CD4-positive, alpha-beta memory T cell (primary cell): ENCODE results near the gene IGIP. TPM values are rescaled to one million over a fixed set of nuclear protein-coding genes. Genes with fewer than 3 reads are reported as not detected.

Source experiments
- CTCF ChIA-PET: fragments of 350-600 bp; sonication (Branson Sonifier 250); formaldehyde crosslinking; loops from one replicate; lab custom pipeline; 2021; ENCODE audit warnings: inconsistent platforms; ENCODE audit not compliant: partially characterized antibody; lab: Charles Lee
- POLR2A ChIA-PET: fragments of 350-600 bp; sonication (Branson Sonifier 250); formaldehyde crosslinking; loops from one replicate; lab custom pipeline; 2021; ENCODE audit not compliant: partially characterized antibody; lab: Charles Lee
- DNase-seq, 5 donors: peaks; one replicate each; pipeline versions ENCODE4 v3.0.0 to v3.0.0-alpha.2; 2020 to 2022; ENCODE audit warnings: mixed read lengths in 1 of 5
- H3K27ac ChIP-seq: one replicate; pipeline ENCODE4 v1.7.0; 2013; ENCODE audit warnings: low read depth, low read length
- H3K27me3 ChIP-seq: 2 replicates; pipeline ENCODE4 v1.7.0; 2013; ENCODE audit warnings: mild to moderate bottlenecking, low read length, moderate library complexity; ENCODE audit not compliant: insufficient read depth
- H3K36me3 ChIP-seq: 2 replicates; pipeline ENCODE4 v1.7.0; 2013; ENCODE audit warnings: mild to moderate bottlenecking, low read length, moderate library complexity; ENCODE audit not compliant: insufficient read depth
- H3K4me1 ChIP-seq: 2 replicates; pipeline ENCODE4 v1.7.0; 2013; ENCODE audit warnings: mild to moderate bottlenecking, low read length, moderate library complexity; ENCODE audit not compliant: insufficient read depth
- H3K4me3 ChIP-seq, 2 donors: one replicate each; pipeline ENCODE4 v1.7.0; 2013; ENCODE audit warnings: low read length in 2 of 2, mild to moderate bottlenecking in 1 of 2
- H3K9me3 ChIP-seq, 2 donors: one replicate each; pipeline ENCODE4 v1.7.0; 2013; ENCODE audit warnings: low read length in 2 of 2, control low read depth in 1 of 2; ENCODE audit not compliant: control insufficient read depth in 1 of 2
- H3K27ac Mint-ChIP-seq, 7 donors: one replicate each; pipeline ENCODE4 v1.8.0; 2020 to 2021; ENCODE audit warnings: mixed read lengths in 7 of 7, mild to moderate bottlenecking in 6 of 7, inconsistent platforms in 3 of 7, moderate library complexity in 3 of 7
- H3K27me3 Mint-ChIP-seq, 2 donors: one replicate each; pipeline ENCODE4 v1.8.0; 2020 to 2021; ENCODE audit warnings: mixed read lengths in 2 of 2
- H3K36me3 Mint-ChIP-seq, 2 donors: one replicate each; pipeline ENCODE4 v1.8.0; 2020 to 2021; ENCODE audit warnings: mixed read lengths in 2 of 2, inconsistent platforms in 1 of 2, mild to moderate bottlenecking in 1 of 2
- H3K4me1 Mint-ChIP-seq, 4 donors: one replicate each; pipeline ENCODE4 v1.8.0; 2020 to 2021; ENCODE audit warnings: mixed read lengths in 4 of 4, mild to moderate bottlenecking in 1 of 4
- H3K4me3 Mint-ChIP-seq, 8 donors: one replicate each; pipeline ENCODE4 v1.8.0; 2020 to 2021; ENCODE audit warnings: mixed read lengths in 8 of 8, mild to moderate bottlenecking in 7 of 8, moderate library complexity in 6 of 8, inconsistent platforms in 3 of 8
- H3K9me3 Mint-ChIP-seq, 8 donors: one replicate each; pipeline ENCODE4 v1.8.0; 2020 to 2021; ENCODE audit warnings: mixed read lengths in 8 of 8, mild to moderate bottlenecking in 5 of 8, inconsistent platforms in 3 of 8, moderate library complexity in 1 of 8
- intact Hi-C: fragments of 100-400 bp; cut with micrococcal nuclease; formaldehyde crosslinking; loops from one replicate; pipeline ENCODE4 v1.15.1; 2023
- polyA plus RNA-seq, 2 donors: library from polyadenylated mRNA; unstranded; fragments of 300-500 nt; fragmentation: Illumina TruSeq; gene quantifications; one replicate each; pipeline ENCODE4 v1.2.3, GENCODE V29; 2021
- total RNA-seq, 2 experiments: library from RNA; stranded (reverse); gene quantifications; one replicate each; pipeline ENCODE4 v1.2.3, GENCODE V29; 2021

IGIP gene
- total and polyA plus RNA-seq, 4 experiments from 2014 or later: 0.27 to 14.9 (median 7.2) TPM

DNA sequence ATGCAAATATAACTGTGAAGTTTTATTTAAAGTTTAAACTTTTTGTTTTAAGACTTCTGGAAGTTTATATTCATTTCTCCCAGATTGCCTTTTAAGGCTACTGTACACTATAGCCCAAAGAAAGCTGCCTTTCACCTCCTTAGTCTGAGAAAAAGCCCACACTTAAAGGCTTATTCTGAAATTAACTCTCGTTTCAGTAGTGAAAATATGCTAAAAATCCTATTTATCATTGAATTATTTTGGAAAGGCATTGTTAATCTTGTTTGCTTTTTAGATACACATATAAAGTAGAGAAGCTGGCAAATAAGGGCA, 15.1 kb upstream of the IGIP start:
- H3K9me3 ChIP-seq: no peaks in the 10 kb centered on the region
- Mint-ChIP-seq H3K27me3 (no peaks in the 10 kb centered on the region), H3K27ac (peak overlapping the region in 1 of 7 donors; percentile 97), H3K9me3 (no peaks in the 10 kb centered on the region), H3K4me3 (peak overlapping the region in 1 of 8 donors; percentile 45), H3K36me3 (peaks cover 0 to 20% of the 10 kb centered on the region in 2 donors), H3K4me1 (peaks cover 22 to 77% (median 55%) of the 10 kb centered on the region in 4 donors)
- intact Hi-C loops: loop anchor here (5.0 to 10.0 kb wide), 3 partner anchors 452 to 1776 kb away; partner anchors contain the start of genes APBB3, CDC25C, FAM53C and SIL1
- no peak for DNase-seq
- H3K4me1 ChIP-seq: peaks cover 63% of the 10 kb centered on the region
- no peaks in the 10 kb centered on the region for H3K27me3 ChIP-seq
- ChIA-PET POLR2A (no interaction called here), CTCF (interaction anchor here (10.2 kb wide), 1 partner anchor 33 kb away, joined by 72 read pairs; no protein-coding TSS in a partner anchor)
- H3K4me3 ChIP-seq: no peak overlapping the region
- no peaks in the 10 kb centered on the region for H3K36me3 ChIP-seq
- no peak overlapping the region for H3K27ac ChIP-seq

DNA sequence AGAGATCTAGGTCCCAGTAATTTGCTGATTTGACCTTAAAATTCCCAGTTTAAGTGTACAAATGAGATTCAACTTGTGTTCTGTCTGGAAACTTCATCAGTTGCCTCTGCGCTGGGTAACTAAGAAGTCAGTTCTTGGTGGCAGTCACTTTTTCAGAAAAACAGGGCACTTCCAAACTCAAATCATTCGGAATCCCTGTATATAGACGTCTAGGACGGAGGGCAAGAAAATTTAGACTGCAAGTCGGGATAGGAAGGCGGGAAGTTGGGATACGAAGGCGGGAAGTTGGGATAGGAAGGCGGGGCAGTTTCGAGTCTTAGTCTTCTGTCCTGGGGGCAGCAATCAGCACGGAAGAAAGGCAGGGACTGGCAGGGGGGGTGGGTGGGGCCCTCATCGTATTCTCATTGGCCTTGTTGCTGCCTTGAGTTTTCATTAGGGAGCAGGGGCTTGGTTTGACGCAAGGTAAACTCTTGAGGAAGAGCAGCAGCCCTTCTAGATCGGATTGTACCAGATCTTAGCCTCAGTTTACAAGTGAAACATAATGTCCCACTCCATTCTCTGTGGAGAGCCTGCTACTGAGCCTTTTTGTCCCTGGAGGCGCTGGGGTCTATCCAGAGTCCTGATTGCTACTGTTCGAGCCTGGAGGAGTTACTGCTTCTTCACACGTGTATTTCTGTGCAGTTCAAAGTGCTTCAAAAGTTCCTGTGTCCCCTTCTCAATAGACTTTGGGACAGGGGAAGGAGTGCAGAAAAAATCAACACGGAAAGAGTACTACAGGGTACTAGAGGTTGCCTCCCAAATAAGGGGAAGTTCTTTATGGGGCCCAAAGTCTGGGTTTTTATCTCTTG, 14.5 kb upstream of the IGIP start:
- ChIA-PET POLR2A (interaction anchor here (1.4 kb wide), 1 partner anchor 63 kb away, joined by 4 read pairs; no protein-coding TSS in a partner anchor), CTCF (interaction anchor here (0.9 to 12.7 kb wide), 3 partner anchors 28 to 33 kb away, joined by 3 to 148 read pairs (median 72); no protein-coding TSS in a partner anchor)
- Histone ChIP-seq H3K36me3 (no peaks in the 10 kb centered on the region), H3K9me3 (no peaks in the 10 kb centered on the region), H3K27ac (no peak overlapping the region), H3K4me1 (peaks cover 69% of the 10 kb centered on the region), H3K4me3 (no peak overlapping the region), H3K27me3 (no peaks in the 10 kb centered on the region)
- peaks cover 29 to 80% (median 59%) of the 10 kb centered on the region in 4 donors for H3K4me1 Mint-ChIP-seq
- intact Hi-C loops: loop anchor here (5.0 to 10.0 kb wide), 3 partner anchors 451 to 1776 kb away; partner anchors contain the start of genes APBB3, CDC25C, FAM53C and SIL1
- H3K4me3 Mint-ChIP-seq: peak overlapping the region in 4 of 8 donors; percentile 6 to 92 (median 56)
- H3K27ac Mint-ChIP-seq: peak overlapping the region in 4 of 7 donors; percentile 57 to 97 (median 69)
- H3K27me3 Mint-ChIP-seq: no peaks in the 10 kb centered on the region
- H3K9me3 Mint-ChIP-seq: no peaks in the 10 kb centered on the region
- peaks cover 0 to 20% of the 10 kb centered on the region in 2 donors for H3K36me3 Mint-ChIP-seq
- no peak for DNase-seq

DNA sequence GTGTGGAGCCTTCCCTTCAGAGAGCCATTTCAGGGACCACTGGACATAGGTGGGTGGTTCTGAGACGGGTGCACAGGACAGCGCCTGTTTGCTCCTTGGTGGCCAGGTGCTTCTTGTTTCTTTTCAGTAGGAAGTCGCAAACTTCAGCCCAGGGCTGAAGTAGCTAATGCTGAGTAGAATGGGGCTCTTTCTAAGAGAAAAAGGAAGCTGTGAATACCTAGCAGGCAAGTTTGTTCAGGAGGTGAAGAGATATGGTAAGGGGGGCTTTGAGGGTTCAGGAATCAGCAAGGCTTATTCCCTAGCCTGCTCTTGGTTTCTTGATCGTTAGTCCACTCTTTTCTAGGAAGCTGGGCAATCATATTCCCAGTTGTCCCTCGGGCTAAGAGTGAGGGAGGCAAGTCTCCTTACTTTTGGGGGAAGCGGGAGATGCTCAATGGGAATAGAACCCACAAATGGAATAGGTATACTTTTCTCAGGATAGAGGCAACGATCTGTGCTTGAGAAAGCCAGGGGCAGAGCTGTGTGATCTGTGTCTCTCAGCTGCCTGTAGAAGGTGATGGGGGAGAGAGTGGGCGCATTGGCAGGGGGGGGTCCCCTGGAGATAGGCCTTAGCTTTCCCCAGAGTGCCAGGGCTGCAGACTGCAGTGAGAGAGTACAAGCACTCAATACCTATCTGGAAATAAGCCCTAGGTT, 13.7 kb upstream of the IGIP start:
- ChIA-PET POLR2A (interaction anchor here (0.6 to 1.4 kb wide), 3 partner anchors 16 to 547 kb away, joined by 3 to 4 read pairs (median 4); no protein-coding TSS in a partner anchor), CTCF (interaction anchor here (0.9 to 12.7 kb wide), 4 partner anchors 9 to 38 kb away, joined by 3 to 148 read pairs (median 4); no protein-coding TSS in a partner anchor)
- no peaks in the 10 kb centered on the region for H3K27me3 Mint-ChIP-seq
- peaks cover 70% of the 10 kb centered on the region for H3K4me1 ChIP-seq
- no peak overlapping the region for H3K27ac ChIP-seq
- H3K27me3 ChIP-seq: no peaks in the 10 kb centered on the region
- peaks cover 0 to 20% of the 10 kb centered on the region in 2 donors for H3K36me3 Mint-ChIP-seq
- H3K9me3 ChIP-seq: no peaks in the 10 kb centered on the region
- DNase-seq: no peak
- H3K9me3 Mint-ChIP-seq: no peaks in the 10 kb centered on the region
- no peaks in the 10 kb centered on the region for H3K36me3 ChIP-seq
- intact Hi-C loops: loop anchor here (5.0 to 10.0 kb wide), 3 partner anchors 450 to 1777 kb away; partner anchors contain the start of genes APBB3, CDC25C, FAM53C and SIL1
- peak overlapping the region in 5 of 7 donors; percentile 64 to 97 (median 65) for H3K27ac Mint-ChIP-seq
- H3K4me3 Mint-ChIP-seq: peak overlapping the region; percentile 67 to 96 (median 86)
- peaks cover 29 to 80% (median 58%) of the 10 kb centered on the region in 4 donors for H3K4me1 Mint-ChIP-seq
- H3K4me3 ChIP-seq: no peak overlapping the region

DNA sequence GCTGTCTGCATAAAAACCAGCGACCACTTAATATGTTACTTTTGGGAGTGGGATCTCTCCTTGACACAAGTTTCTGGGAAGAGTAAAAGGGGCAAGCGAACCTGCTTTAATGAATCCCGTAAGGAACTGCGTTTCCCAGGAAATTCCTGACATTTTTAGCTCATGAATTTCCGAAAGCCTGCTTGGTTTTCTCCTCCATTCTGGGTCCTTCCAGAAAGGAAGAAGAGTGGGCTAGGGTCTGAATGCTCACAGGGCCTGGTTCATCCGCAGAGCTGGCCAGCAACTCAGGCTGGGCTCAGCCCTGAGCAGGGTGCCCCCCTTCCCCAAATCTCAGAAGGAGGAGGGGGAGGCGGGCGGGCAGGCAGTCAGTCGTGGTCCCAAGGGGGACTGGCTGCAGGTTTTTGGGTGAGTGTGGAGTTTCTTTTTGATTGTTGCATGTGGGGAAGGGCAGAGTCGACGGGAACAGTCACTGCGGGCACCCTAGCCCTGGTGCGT, 13.0 kb upstream of the IGIP start:
- Histone ChIP-seq H3K9me3 (no peaks in the 10 kb centered on the region), H3K4me1 (peaks cover 74% of the 10 kb centered on the region), H3K4me3 (peak overlapping the region in 1 of 2 donors; percentile 76), H3K27ac (peak overlapping the region; percentile 80), H3K27me3 (no peaks in the 10 kb centered on the region), H3K36me3 (no peaks in the 10 kb centered on the region)
- peaks cover 0 to 13% of the 10 kb centered on the region in 2 donors for H3K36me3 Mint-ChIP-seq
- DNase-seq: no peak
- intact Hi-C loops: loop anchor here (5.0 to 10.0 kb wide), 3 partner anchors 450 to 1778 kb away; partner anchors contain the start of genes APBB3, CDC25C, FAM53C and SIL1
- ChIA-PET CTCF (interaction anchor here (0.9 to 12.7 kb wide), 4 partner anchors 8 to 39 kb away, joined by 3 to 148 read pairs (median 5); no protein-coding TSS in a partner anchor), POLR2A (interaction anchor here (0.6 to 2.7 kb wide), 8 partner anchors 10 to 598 kb away, joined by 3 to 18 read pairs (median 4); partner anchors contain the start of genes IK and NDUFA2)
- H3K9me3 Mint-ChIP-seq: no peaks in the 10 kb centered on the region
- H3K27ac Mint-ChIP-seq: peak overlapping the region; percentile 42 to 98 (median 85)
- no peaks in the 10 kb centered on the region for H3K27me3 Mint-ChIP-seq
- H3K4me3 Mint-ChIP-seq: peak overlapping the region; percentile 71 to 100 (median 93)
- peaks cover 33 to 80% (median 62%) of the 10 kb centered on the region in 4 donors for H3K4me1 Mint-ChIP-seq

DNA sequence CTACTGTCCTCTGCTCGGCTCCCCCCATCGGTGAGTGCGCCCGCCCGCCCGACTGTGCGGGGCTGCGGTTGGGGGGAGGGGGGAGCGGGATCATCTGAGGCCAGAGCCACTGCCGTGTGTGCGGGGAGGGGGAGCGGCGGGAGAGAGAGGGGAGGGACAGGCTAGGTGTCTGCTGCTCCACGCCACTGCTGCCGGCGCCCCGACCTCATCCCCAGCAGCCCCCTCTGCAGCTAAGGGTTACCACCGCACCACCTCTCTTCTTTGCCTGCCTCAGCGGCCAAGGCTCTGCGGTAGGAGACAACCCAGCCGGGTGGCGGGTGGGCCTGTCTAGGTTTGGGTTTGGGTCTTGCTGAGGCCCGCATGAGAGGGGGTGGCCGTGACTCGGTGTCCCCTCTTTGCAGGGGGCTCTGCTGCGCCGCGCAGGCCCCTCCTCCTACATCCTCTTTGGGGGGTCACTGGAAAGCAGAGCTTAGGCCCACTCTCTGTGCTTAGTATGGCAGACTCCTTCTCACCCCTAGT, 12.5 kb upstream of the IGIP start:
- H3K27ac Mint-ChIP-seq: peak overlapping the region; percentile 84 to 98 (median 97)
- no peaks in the 10 kb centered on the region for H3K27me3 Mint-ChIP-seq
- H3K9me3 Mint-ChIP-seq: no peaks in the 10 kb centered on the region
- peak overlapping the region; percentile 59 to 76 for H3K4me3 ChIP-seq
- intact Hi-C loops: loop anchor here (5.0 to 10.0 kb wide), 3 partner anchors 449 to 1778 kb away; partner anchors contain the start of genes APBB3, CDC25C, FAM53C and SIL1
- H3K36me3 Mint-ChIP-seq: peaks cover 0 to 9% of the 10 kb centered on the region in 2 donors
- peaks cover 38 to 80% (median 66%) of the 10 kb centered on the region in 4 donors for H3K4me1 Mint-ChIP-seq
- no peaks in the 10 kb centered on the region for H3K36me3 ChIP-seq
- H3K27me3 ChIP-seq: no peaks in the 10 kb centered on the region
- H3K9me3 ChIP-seq: no peaks in the 10 kb centered on the region
- ChIA-PET CTCF (interaction anchor here (1.3 to 12.7 kb wide), 3 partner anchors 11 to 39 kb away, joined by 3 to 148 read pairs (median 6); no protein-coding TSS in a partner anchor), POLR2A (interaction anchor here (0.6 to 2.7 kb wide), 9 partner anchors 9 to 598 kb away, joined by 3 to 18 read pairs (median 4); partner anchors contain the start of genes ANKHD1, IK and NDUFA2)
- H3K4me1 ChIP-seq: peaks cover 79% of the 10 kb centered on the region
- peak overlapping the region; percentile 80 for H3K27ac ChIP-seq
- H3K4me3 Mint-ChIP-seq: peak overlapping the region; percentile 90 to 100 (median 96)
- DNase-seq: peak in 2 of 5 donors; percentile 6 to 65
